Body of pancreas (tissue), 4 donors: Measurements from ENCODE around the gene PRRC2B. TPM values are rescaled to one million over a fixed set of nuclear protein-coding genes. Genes with fewer than 3 reads are reported as not detected.
A peak's percentile ranks its signal among the peaks of the same experiment; 100 is the strongest.

Experiments used
- ATAC-seq: fragments of 150-250 bp; one replicate; pipeline ENCODE4 v1.9.1; 2016
- DNase-seq, 4 donors: peaks; one replicate each; pipeline ENCODE4 v3.0.0-alpha.2; 2019
- H3K27ac ChIP-seq, 4 donors: fragments of 200-600 bp; sonication (generic); 1 replicate in 3 of 4; 2 replicates in 1 of 4; pipeline versions ENCODE4 v1.5.1 to v1.6.1; 2016 to 2019; ENCODE audit warnings: mild to moderate bottlenecking in 1 of 4, mixed read lengths in 1 of 4, moderate library complexity in 1 of 4
- H3K27me3 ChIP-seq, 2 donors: fragments of 200-600 bp; sonication (generic); one replicate each; pipeline ENCODE4 v1.6.0; 2016; ENCODE audit warnings: mild to moderate bottlenecking in 1 of 2
- H3K36me3 ChIP-seq, 2 donors: fragments of 200-600 bp; sonication (generic); replicated peaks in 1 of 2; 2 replicates each; pipeline ENCODE4 v1.5.1; 2016; ENCODE audit warnings: low read depth in 2 of 2; ENCODE audit not compliant: insufficient read depth in 1 of 2
- H3K4me1 ChIP-seq: fragments of 200-600 bp; sonication (generic); one replicate; pipeline ENCODE4 v1.6.0; 2016
- H3K4me3 ChIP-seq, 2 donors: fragments of 200-600 bp; sonication (generic); 1 replicate in 1 of 2; 2 replicates in 1 of 2; pipeline ENCODE4 v1.5.1; 2016 to 2019
- H3K9me3 ChIP-seq, 3 donors: fragments of 200-600 bp; sonication (generic); 1 replicate in 2 of 3; 2 replicates in 1 of 3; pipeline ENCODE4 v1.5.1; 2016
- CTCF ChIP-seq, 7 experiments: fragments of 450-650 bp in 4 of 7; fragments of 200-600 bp in 3 of 7; sonication (generic) in 3 of 7; IDR thresholded peaks; one replicate each; pipeline ENCODE4 v1.5.1; 2016 to 2019; ENCODE audit warnings: antibody characterized with exemption in 7 of 7
- POLR2A ChIP-seq, 3 donors: fragments of 450-650 bp; IDR thresholded peaks; one replicate each; pipeline ENCODE4 v1.6.1; 2016; ENCODE audit warnings: antibody characterized with exemption in 3 of 3, mild to moderate bottlenecking in 2 of 3
- WGBS, 2 donors: methylation state at CpG; one replicate each; pipeline ENCODE4 v1.1.5; 2017; 5-methylcytosine and 5-hydroxymethylcytosine counted together
- intact Hi-C: fragments of 100-400 bp; cut with DNase I; formaldehyde crosslinking; loops from one replicate; pipeline ENCODE4 v1.15.1; 2023
- total RNA-seq, 2 donors: library from RNA; depleted of rRNA; stranded (reverse); fragments of >200 nt; gene quantifications; one replicate each; pipeline ENCODE4 v1.1.0, GENCODE V29; 2016

Gene PRRC2B
- total RNA-seq, 2 donors from 2014 or later: 78.3 to 177 TPM

GRCh38 chr9:131418143-131419025 lies 24.5 kb downstream of the PRRC2B start:
- no peaks in the 10 kb centered on the region for H3K27me3 ChIP-seq
- H3K36me3 ChIP-seq: no peaks in the 10 kb centered on the region
- H3K9me3 ChIP-seq: no peaks in the 10 kb centered on the region
- DNase-seq: peak; percentile 77 to 87 (median 85)
- TF ChIP-seq CTCF (IDR thresholded peaks at IDR 0.05): no peak
- no peak for TF ChIP-seq POLR2A (IDR thresholded peaks at IDR 0.05)
- intact Hi-C loops: no loop called here
- H3K27ac ChIP-seq: peak overlapping the region; percentile 63 to 86 (median 73)
- ATAC-seq: peak; percentile 90
- H3K4me3 ChIP-seq: no peak overlapping the region
- peaks cover 68% of the 10 kb centered on the region for H3K4me1 ChIP-seq
- 19% methylated on average over 7 of the region's 7 CpGs for WGBS, 2 donors

- intact Hi-C loops: no loop called here
- Histone ChIP-seq H3K27ac (peak overlapping the region; percentile 63 to 86 (median 73)), H3K9me3 (no peaks in the 10 kb centered on the region), H3K27me3 (no peaks in the 10 kb centered on the region), H3K4me3 (no peak overlapping the region), H3K4me1 (peaks cover 70% of the 10 kb centered on the region), H3K36me3 (no peaks in the 10 kb centered on the region)
- no peak for DNase-seq
- ATAC-seq: no peak
- TF ChIP-seq POLR2A (IDR thresholded peaks at IDR 0.05) (no peak), CTCF (IDR thresholded peaks at IDR 0.05) (no peak)
- 56 to 61% methylated on average over 8 of the region's 8 CpGs for WGBS, 2 donors
These were observed 25.2 kb downstream of the PRRC2B start for GRCh38 chr9:131419026-131419614.

GRCh38 chr9:131419716-131420115 lies 25.8 kb downstream of the PRRC2B start:
- H3K27ac ChIP-seq: peak overlapping the region; percentile 63 to 86 (median 73)
- intact Hi-C loops: loop anchor here (10.0 kb wide), 1 partner anchor 45 kb away; no protein-coding TSS in a partner anchor
- ATAC-seq (no peak), DNase-seq (no peak)
- H3K27me3 ChIP-seq: no peaks in the 10 kb centered on the region
- H3K36me3 ChIP-seq: no peaks in the 10 kb centered on the region
- 77 to 83% methylated on average over 4 to 12 of the region's 12 CpGs for WGBS, 2 donors
- H3K4me3 ChIP-seq: no peak overlapping the region
- TF ChIP-seq POLR2A (IDR thresholded peaks at IDR 0.05): no peak
- TF ChIP-seq CTCF (IDR thresholded peaks at IDR 0.05): no peak
- H3K9me3 ChIP-seq: no peaks in the 10 kb centered on the region
- H3K4me1 ChIP-seq: peaks cover 72% of the 10 kb centered on the region

- DNase-seq: peak in 1 of 4 donors; percentile 26
- TF ChIP-seq CTCF (IDR thresholded peaks at IDR 0.05): no peak
- no peak for TF ChIP-seq POLR2A (IDR thresholded peaks at IDR 0.05)
- peaks cover 72% of the 10 kb centered on the region for H3K4me1 ChIP-seq
- no peak overlapping the region for H3K4me3 ChIP-seq
- H3K27ac ChIP-seq: peak overlapping the region in 3 of 4 donors; percentile 2 to 72 (median 21)
- H3K27me3 ChIP-seq: no peaks in the 10 kb centered on the region
- H3K9me3 ChIP-seq: no peaks in the 10 kb centered on the region
- WGBS, 2 donors: 40 to 41% methylated on average over 13 of the region's 13 CpGs
- ATAC-seq: no peak
- intact Hi-C loops: loop anchor here (10.0 kb wide), 1 partner anchor 46 kb away; no protein-coding TSS in a partner anchor
- no peaks in the 10 kb centered on the region for H3K36me3 ChIP-seq
These were observed 27.2 kb downstream of the PRRC2B start for GRCh38 chr9:131420980-131421624.
